Esophagus mucosa (tissue), 1 donor: ENCODE data around the gene STOML3. TPM values are rescaled to one million over a fixed set of nuclear protein-coding genes. Genes with fewer than 3 reads are reported as not detected.
"Not testable (repeated sequence)": the region's sequence is repeated elsewhere in the genome, so short reads cannot be mapped to it uniquely, and the experiment has no call there.

ENCODE experiments used
- ATAC-seq: fragments of 200-7000 bp; cut with Tn5 transposase; one replicate; pipeline ENCODE4 v1.9.1; 2020
- total RNA-seq: library from RNA; stranded (reverse); gene quantifications from one replicate; pipeline ENCODE4 v1.2.4, GENCODE V29; 2023
- donor health status: DM: yes; HTN: yes; CAD: no.

STOML3 gene
- not detected for total RNA-seq

DNA sequence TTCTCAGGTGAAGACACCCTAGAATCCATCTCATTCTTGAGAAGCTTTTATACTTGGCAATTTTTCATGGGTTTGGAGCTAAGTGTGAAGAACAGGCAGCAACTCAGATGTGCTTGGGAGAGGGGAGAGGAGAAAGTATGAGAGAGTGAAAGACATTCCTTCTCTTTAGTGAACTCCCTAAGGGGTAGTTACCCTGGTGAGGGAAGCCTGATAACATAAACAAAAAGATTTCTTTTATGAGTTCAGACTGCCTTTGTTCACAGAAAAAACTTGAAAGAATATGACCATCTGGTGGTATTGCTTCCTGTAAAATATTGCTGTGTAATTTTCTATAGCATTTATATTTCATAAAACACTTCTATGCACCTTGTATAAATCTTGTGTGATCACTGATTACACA, at the start of gene STOML3:
Gene STOML3 (minus strand): TSS at position 139 of the 400 bp plus-strand sequence. CDS start 110 bp downstream, at position 29.
- no peak for ATAC-seq

DNA sequence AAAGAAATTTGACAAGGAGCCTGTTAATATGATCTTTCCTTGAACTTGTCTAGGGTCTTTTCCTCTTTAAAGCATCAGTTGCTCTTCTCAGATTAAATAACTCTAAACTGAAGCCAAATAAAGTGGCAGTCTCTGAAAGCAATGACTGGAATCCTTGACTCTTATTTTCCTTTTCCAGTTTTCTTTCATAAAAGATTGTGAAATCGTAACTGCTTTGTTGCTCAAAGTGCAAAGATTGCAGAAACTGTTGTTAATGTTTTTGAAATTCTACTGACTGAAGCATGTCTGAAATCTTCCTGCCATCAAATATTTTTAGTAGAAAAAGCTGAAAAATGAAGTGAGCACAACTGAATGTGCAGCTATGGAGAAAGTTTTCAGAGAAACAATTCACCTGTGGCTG, 49.6 kb upstream of the STOML3 start:
- no peak for ATAC-seq

DNA sequence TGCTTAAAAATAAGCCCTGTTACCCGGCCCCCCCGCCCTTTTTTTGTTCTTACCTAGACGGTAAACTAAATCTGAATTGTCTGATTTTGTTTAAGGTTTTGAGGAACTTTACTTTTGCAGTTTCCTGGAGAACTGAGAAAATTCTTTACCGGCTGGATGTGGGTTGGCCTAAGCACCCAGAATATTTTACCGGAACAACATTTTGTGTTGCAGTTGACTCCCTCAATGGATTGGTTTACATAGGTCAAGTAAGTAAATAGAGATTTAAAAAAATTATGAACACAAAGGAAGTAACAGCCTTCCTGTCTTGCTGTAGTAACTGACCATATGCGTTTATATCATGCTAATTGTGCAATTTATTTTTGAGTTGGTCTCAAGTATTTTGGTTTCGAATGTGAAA, 48.4 kb upstream of the STOML3 start:
- ATAC-seq: no peak

DNA sequence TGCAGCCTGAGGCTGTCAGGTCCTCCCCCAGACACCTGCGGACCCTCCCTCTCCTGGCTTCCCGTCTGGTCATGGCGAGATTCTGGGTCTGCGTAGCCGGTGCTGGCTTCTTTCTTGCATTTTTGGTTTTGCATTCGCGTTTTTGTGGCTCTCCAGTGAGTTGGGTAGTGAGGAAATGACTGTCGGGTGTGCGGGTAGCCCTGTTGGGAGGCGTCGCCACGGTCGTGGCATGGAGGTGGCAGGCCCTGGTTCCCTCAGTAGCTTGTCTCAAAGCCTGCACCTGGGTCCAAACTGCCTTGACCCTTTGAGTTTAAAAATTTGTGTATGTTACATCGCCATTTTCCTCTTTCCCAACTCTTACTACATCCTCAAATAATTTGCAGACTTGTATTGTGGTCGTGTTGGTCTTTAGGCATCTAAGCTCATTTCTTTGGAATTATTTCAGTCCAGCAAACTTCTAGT, 48.0 kb upstream of the STOML3 start:
- peak; percentile 30 for ATAC-seq

- ATAC-seq: peak; percentile 93
Measured at GRCh38 chr13:39037880-39038568, 47.4 kb upstream of the STOML3 start, which contains the start of the genes NHLRC3 and PROSER1. NHLRC3 (plus strand) TSS chr13:39038456; CDS start chr13:39038640, 184 bp downstream. PROSER1 (minus strand) TSS chr13:39038089; CDS start chr13:39037242, 847 bp downstream.

DNA sequence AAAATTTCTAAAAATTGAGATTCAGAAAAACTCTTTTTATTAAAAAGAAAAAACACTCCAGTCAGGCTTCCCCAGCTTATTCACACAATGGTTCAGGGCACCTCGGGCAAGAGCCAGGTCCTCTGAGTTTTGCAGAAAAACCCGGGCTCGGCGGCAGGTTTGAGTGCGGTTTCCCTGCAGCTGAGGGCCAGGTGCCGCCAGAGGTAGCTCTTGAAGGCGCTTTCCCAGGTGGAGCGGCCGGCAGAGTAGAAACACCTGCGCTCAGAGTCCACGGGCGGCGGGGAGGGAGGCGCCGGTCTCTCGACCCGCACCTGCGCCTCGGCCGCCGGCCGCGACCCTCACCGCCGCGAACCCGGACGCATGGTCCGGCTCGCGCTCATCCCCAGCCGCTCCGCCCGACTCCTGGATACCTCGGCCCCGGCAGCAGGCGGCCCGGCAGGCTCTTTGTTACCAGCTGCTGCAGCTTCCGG, 46.8 kb upstream of the STOML3 start:
- peak; percentile 57 for ATAC-seq

DNA sequence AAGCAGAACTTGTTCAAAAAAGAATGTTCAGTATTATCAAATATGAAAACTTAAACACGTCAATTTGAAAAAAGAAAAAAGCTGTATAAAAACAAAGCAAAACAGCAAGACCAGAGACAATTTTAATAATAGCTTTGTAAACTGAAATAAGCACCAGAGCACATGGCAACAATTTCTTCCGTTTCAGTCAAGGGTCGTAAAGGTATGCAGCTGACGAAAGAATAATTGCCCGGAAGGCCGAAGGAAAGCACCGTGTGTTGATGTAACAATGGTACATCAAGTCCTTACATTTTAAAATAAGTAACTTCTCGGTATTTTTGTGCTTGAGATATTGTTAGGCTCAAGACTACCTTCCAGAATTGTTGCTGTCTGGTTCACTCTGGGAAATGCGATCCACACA, 45.6 kb upstream of the STOML3 start:
- ATAC-seq: no peak

GRCh38 chr13:39035799-39036198, 45.2 kb upstream of the STOML3 start:
- ATAC-seq: no peak

- ATAC-seq: no peak
Measured at GRCh38 chr13:39035204-39035603, 44.6 kb upstream of the STOML3 start.

DNA sequence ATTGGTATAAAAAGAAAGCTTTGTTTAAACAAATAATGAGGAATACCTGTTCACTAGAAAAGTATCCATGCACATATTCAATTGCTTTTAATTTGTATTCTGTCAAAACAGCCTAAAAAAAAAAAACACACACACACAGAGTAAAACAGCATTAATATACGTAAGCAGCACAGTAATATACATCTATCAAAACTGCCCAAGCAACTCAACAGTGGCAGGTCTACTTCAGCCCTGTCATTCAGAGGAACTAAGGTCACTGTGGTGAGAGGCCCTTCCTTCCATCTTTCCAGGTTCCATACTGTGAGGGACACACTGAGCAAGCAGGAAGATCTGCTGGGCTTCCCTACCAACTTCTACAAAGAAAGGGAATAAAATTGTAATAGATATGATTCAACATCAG, 43.5 kb upstream of the STOML3 start:
- no peak for ATAC-seq

- no peak for ATAC-seq
Measured at GRCh38 chr13:39032150-39032549, 41.5 kb upstream of the STOML3 start.

DNA sequence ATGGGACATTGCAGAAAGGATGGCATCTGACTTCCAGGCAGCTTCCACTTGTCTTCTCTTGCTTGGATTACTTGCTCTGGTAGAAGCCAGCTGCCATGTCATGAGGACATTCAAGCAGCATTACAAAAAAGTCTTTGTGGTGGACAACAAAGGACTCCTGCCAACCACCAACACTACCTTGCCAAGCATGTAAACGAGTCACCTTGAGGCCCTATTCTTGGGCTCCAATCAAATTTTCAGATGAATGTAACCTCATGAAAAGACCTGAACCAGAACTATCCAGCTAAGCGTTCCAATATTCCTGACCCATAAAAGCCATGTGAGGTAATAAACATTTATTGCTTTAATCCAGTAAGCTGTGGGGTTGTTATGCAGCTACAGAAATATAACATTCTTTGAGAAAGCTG, 34.8 kb upstream of the STOML3 start:
- ATAC-seq: no peak

DNA sequence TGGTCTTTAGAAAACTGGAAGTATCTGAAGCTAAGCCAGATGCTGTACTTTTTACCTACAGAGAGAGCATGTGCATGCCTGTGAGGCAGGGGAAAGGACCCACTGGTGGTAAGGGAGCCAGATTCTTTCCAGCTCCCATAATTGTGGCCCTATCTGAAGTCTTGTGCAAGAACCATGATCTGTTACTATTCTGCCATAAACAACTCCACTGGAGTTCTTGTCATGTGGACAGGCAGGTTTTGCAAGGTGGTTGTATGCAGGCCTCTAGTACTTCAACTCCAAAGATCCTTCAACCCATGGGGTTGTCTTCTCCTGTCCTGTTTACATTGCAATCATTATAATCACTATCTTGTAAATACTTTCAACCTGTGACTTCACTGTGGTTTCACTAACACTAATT, 33.1 kb upstream of the STOML3 start:
- peak; percentile 84 for ATAC-seq

DNA sequence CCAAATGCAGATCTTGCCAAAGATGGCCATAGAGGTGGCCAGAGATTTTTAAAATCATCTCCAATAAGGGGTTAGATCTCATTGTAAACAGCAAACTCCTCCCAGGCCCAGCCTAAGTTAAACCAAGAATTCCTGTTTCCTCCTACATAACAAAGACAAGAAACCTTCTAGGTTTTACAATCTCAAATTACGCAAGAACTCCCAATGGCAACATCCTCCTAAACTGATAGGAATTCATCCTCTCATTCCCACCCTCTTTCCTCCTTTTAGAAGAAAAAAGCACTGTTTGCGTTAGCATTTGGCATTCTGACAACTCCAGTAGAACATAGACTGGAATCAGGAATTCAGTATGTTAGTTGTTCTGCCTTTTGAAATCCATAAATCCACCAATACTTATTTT, 32.7 kb upstream of the STOML3 start:
- ATAC-seq: no peak

- ATAC-seq: no peak
Measured at GRCh38 chr13:39020853-39021462, 30.3 kb upstream of the STOML3 start.

DNA sequence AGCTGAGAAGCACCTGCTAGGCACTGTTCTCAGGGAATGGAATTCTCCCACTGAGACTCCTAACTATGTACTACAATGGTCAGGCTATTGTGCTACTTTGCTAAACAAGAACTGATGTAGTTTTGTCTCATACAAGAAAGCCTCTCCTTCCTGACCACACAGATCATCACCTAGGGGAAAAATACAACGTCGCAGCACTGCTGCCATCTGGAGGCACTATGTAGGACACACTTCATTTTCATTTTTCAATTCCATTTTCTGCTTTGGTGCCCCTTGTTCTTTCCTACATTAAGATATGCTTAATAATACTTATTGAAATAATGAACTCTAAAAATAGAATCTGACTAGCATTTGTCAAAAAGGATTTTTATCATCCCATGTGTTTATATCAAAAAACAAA, 26.2 kb upstream of the STOML3 start:
- peak; percentile 64 for ATAC-seq

DNA sequence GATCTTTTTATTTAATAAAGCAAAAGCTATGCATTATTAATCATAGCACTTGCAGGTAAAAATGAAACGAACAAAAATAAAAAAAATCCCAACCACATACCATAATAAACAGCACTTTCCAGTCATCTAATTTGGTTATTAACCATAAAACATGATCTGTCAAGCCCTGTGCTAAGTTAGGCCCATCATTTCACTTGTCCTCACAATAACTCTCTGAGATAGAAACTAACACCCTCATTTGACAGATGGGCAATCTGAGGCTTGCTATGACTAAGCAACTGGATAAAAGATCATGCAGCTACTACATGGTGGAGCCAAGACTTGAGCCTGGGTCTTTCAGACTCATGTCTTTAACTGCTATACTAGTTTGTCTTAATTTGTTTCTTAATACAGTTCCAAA, 25.5 kb upstream of the STOML3 start:
- ATAC-seq: no peak

DNA sequence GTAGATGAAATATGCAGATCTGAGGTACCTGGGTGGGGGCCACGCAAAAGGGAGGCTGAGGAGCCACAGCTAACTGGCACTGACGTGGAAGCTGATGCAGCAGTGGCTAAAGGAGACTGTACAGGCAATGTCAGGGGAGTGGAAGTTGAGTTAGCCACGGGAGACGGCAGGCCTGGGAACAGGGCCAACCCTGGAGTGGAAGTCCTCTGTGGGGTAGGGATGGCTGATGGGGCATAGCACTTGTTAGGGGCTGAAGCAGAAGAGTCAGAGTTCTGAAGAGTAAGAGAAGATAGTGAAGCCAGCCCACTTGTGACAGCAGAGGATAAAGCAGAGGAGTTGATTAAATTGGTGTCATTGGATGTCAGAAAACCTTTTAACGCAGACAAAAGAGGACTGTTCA, 22.8 kb upstream of the STOML3 start:
- ATAC-seq: no peak

DNA sequence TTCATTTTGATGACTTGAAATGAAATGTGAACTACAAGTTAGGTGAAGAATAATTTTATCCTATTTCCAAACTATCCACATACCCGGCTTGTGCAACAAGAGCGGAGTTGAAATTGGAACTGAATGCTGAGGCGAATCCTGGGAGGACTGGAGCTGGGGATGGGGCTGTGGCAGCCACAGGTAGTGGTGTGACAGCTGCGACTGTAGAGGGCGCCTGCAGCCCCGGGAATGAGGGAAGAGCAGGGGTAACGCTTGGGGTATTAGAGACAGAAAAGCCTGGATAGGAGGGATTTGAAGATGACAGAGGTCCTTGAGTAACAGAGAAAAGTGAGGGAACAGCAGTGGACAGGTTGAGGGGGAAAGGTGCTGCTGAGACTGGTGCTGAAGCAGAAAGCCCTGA, 22.0 kb upstream of the STOML3 start:
- ATAC-seq: no peak

DNA sequence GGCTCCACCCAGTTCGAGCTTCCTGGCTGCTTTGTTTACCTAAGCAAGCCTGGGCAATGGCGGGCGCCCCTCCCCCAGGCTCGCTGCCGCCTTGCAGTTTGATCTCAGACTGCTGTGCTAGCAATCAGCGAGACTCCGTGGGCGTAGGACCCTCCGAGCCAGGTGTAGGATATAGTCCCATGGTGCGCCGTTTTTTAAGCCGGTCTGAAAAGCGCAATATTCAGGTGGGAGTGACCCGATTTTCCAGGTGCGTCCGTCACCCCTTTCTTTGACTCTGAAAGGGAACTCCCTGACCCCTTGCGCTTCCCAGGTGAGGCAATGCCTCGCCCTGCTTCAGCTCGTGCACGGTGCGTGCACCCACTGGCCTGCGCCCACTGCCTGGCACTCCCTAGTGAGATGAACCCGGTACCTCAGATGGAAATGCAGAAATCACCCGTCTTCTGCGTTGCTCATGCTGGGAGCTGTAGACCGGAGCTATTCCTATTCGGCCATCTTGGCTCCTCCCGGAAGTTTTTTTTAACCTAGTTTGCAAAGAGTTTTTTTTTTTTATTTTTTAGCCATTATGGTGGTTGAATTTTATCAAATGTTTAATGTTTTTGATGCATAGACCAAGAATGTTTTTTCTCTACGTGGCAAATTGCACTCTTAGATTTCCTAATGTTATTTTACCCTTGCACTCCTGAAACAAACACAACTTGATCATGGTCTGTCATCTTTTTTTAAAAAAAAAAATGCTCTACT, 15.9 kb upstream of the STOML3 start:
- not testable (repeated sequence) for ATAC-seq

DNA sequence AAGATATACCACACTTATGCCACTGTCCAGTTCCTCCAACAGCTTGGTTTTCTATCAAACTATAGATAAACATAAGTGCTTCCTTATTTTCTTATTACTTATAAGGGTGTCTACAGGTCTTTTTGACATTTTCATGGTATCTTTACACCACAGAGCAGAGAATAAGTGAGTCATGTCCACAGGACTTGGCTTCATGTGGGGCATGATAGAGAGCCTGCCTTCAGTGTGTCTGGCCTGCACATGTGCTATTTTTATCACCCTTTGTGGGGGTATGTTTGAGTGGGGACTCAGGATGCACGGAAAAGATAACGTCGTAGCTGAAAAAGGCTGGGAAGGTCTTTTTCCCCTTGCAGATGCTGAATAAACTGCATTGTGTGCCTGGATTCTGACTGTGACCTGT, 8.1 kb upstream of the STOML3 start:
- ATAC-seq: no peak

DNA sequence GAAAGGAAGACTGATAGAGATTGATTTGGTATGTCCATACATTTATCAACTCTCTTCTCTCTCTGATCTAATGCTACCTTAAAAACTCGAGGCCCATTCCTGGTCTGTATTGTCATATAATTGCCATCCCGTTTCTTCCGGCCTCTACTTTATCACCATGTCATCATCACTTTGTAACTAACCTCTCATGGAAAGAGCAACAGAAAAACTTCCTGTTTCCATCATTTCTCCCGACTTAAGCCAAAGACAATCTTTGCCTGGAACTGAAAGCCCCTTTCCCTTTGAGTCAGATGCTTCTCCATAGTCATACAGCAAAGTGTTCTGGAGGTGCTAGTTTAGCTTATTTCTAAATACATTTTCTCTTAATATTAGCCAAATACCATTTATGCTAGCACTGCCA, 2.8 kb upstream of the STOML3 start:
- no peak for ATAC-seq

GRCh38 chr13:38981096-38981495, 9.5 kb downstream of the STOML3 start:
- ATAC-seq: no peak

DNA sequence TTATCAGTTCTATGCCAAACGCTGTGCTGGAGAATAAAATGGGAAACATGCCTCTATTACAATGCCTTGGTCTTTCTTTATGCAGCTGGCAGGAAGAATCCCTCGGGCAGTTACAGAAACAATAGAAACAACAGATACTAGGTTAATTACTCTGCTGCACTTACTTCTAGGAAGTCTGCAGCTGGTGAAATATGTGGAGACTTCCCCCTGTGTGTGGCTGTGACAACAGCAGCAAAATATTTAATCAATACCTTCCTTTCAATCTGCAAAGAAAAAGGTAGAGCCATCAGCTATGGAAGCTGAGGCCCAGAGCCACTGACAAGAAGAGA, 9.9 kb downstream of the STOML3 start:
- no peak for ATAC-seq
